HG02885 (cell line): ENCODE measurements around the gene TGM1.

Experiments used
- ATAC-seq: cut with Tn5 transposase; IDR thresholded peaks from one replicate; pipeline ENCODE4 v1.9.1; 2021; ENCODE audit warnings: mild to moderate bottlenecking; ENCODE audit not compliant: unreplicated experiment, poor library complexity

Gene TGM1

GRCh38 chr14:24272467-24272866 is 9.5 kb upstream of the TGM1 start:
- no peak for ATAC-seq

GRCh38 chr14:24271834-24272263 is 8.9 kb upstream of the TGM1 start:
- no peak for ATAC-seq

GRCh38 chr14:24271134-24271833 is 8.3 kb upstream of the TGM1 start, which contains the start of gene RABGGTA:
TSS of gene RABGGTA (minus strand) at chr14:24271597. CDS start at chr14:24271115, 482 bp downstream.
- peak; percentile 90 for ATAC-seq

GRCh38 chr14:24270537-24271133 is 7.7 kb upstream of the TGM1 start:
- ATAC-seq, result no peak

GRCh38 chr14:24269910-24270536 is 7.0 kb upstream of the TGM1 start:
- no peak for ATAC-seq

- ATAC-seq, result no peak
Observed at GRCh38 chr14:24269368-24269767, 6.4 kb upstream of the TGM1 start.

GRCh38 chr14:24268225-24268624 is 5.2 kb upstream of the TGM1 start:
- ATAC-seq, result no peak

GRCh38 chr14:24267516-24267915 is 4.5 kb upstream of the TGM1 start:
- ATAC-seq, result no peak

GRCh38 chr14:24266344-24267244 is 3.6 kb upstream of the TGM1 start:
- no peak for ATAC-seq

GRCh38 chr14:24264298-24264697 is 1.3 kb upstream of the TGM1 start:
- ATAC-seq, result no peak

- ATAC-seq, result no peak
Observed at GRCh38 chr14:24263848-24264247, 871 bp upstream of the TGM1 start.

GRCh38 chr14:24261969-24262327 is 1.0 kb downstream of the TGM1 start:
- ATAC-seq, result no peak

- ATAC-seq, result no peak
Observed at GRCh38 chr14:24261256-24261968, 1.6 kb downstream of the TGM1 start.

- no peak for ATAC-seq
Observed at GRCh38 chr14:24260780-24261157, 2.2 kb downstream of the TGM1 start.

- ATAC-seq, result no peak
Observed at GRCh38 chr14:24260026-24260779, 2.8 kb downstream of the TGM1 start.

- no peak for ATAC-seq
Observed at GRCh38 chr14:24259282-24260025, 3.5 kb downstream of the TGM1 start.

GRCh38 chr14:24258548-24259265 is 4.3 kb downstream of the TGM1 start:
- no peak for ATAC-seq

- no peak for ATAC-seq
Observed at GRCh38 chr14:24258119-24258518, 4.9 kb downstream of the TGM1 start.
